Measurements from ENCODE around the gene ZNF43. TPM values are rescaled to one million over a fixed set of nuclear protein-coding genes. Genes with fewer than 3 reads are reported as not detected.
"Not testable (repeated sequence)": the region's sequence is repeated elsewhere in the genome, so short reads cannot be mapped to it uniquely, and the experiment has no call there.

Gene ZNF43
- total RNA-seq, 2 donors from 2014 or later, result 35.5 to 39.8 TPM

- DNase-seq (no peak), ATAC-seq (replicated peaks in 1 of 2) (peak; percentile 44 to 74)
- H3K9me3 Mint-ChIP-seq, result peaks cover 0 to 3% of the 10 kb centered on the region in 2 donors
- H3K4me3 Mint-ChIP-seq, result no peak overlapping the region
- H3K36me3 Mint-ChIP-seq (ENCODE audit: insufficient read depth in 2 of 2), result peaks cover 29 to 47% of the 10 kb centered on the region in 2 donors
- no peak overlapping the region for H3K27ac Mint-ChIP-seq
- H3K4me1 Mint-ChIP-seq (ENCODE audit: low read depth), result peaks cover 25% of the 10 kb centered on the region
- H3K27me3 Mint-ChIP-seq (ENCODE audit: low read depth), result no peaks in the 10 kb centered on the region
Observed at GRCh38 chr19:21841488-21842097, 5.6 kb upstream of the ZNF43 start.

- H3K4me3 Mint-ChIP-seq, result no peak overlapping the region
- peaks cover 27% of the 10 kb centered on the region for H3K4me1 Mint-ChIP-seq (ENCODE audit: low read depth)
- no peak for ATAC-seq (replicated peaks in 1 of 2)
- H3K9me3 Mint-ChIP-seq, result peaks cover 0 to 3% of the 10 kb centered on the region in 2 donors
- DNase-seq, result no peak
- no peaks in the 10 kb centered on the region for H3K27me3 Mint-ChIP-seq (ENCODE audit: low read depth)
- peaks cover 29 to 47% of the 10 kb centered on the region in 2 donors for H3K36me3 Mint-ChIP-seq (ENCODE audit: insufficient read depth in 2 of 2)
- H3K27ac Mint-ChIP-seq, result no peak overlapping the region
Observed at GRCh38 chr19:21841081-21841480, 5.1 kb upstream of the ZNF43 start.

GRCh38 chr19:21839976-21840375, 4.0 kb upstream of the ZNF43 start:
- no peak overlapping the region for H3K27ac Mint-ChIP-seq
- DNase-seq (no peak), ATAC-seq (replicated peaks in 1 of 2) (no peak)
- no peaks in the 10 kb centered on the region for H3K27me3 Mint-ChIP-seq (ENCODE audit: low read depth)
- H3K36me3 Mint-ChIP-seq (ENCODE audit: insufficient read depth in 2 of 2), result peaks cover 23 to 45% of the 10 kb centered on the region in 2 donors
- peaks cover 30% of the 10 kb centered on the region for H3K4me1 Mint-ChIP-seq (ENCODE audit: low read depth)
- peaks cover 0 to 3% of the 10 kb centered on the region in 2 donors for H3K9me3 Mint-ChIP-seq
- no peak overlapping the region for H3K4me3 Mint-ChIP-seq

- Mint-ChIP-seq H3K36me3 (ENCODE audit: insufficient read depth in 2 of 2) (peaks cover 28 to 50% of the 10 kb centered on the region in 2 donors), H3K27me3 (ENCODE audit: low read depth) (no peaks in the 10 kb centered on the region), H3K4me3 (no peak overlapping the region), H3K27ac (no peak overlapping the region), H3K4me1 (ENCODE audit: low read depth) (peaks cover 39% of the 10 kb centered on the region), H3K9me3 (peaks cover 0 to 3% of the 10 kb centered on the region in 2 donors)
- ATAC-seq (replicated peaks in 1 of 2) (no peak), DNase-seq (no peak)
Observed at GRCh38 chr19:21838646-21839045, 2.7 kb upstream of the ZNF43 start.

- Mint-ChIP-seq H3K4me3 (peak overlapping the region; percentile 99 to 100), H3K4me1 (ENCODE audit: low read depth) (peaks cover 45% of the 10 kb centered on the region), H3K36me3 (ENCODE audit: insufficient read depth in 2 of 2) (peaks cover 24 to 58% of the 10 kb centered on the region in 2 donors), H3K27me3 (ENCODE audit: low read depth) (no peaks in the 10 kb centered on the region), H3K27ac (peak overlapping the region; percentile 91), H3K9me3 (peaks cover 2 to 3% of the 10 kb centered on the region in 2 donors)
- ATAC-seq (replicated peaks in 1 of 2), result no peak
- DNase-seq, result no peak
Observed at GRCh38 chr19:21835429-21835809, 563 bp downstream of the ZNF43 start.

GRCh38 chr19:21833733-21834132, 2.2 kb downstream of the ZNF43 start:
- Mint-ChIP-seq H3K9me3 (peaks cover 5 to 6% of the 10 kb centered on the region in 2 donors), H3K36me3 (ENCODE audit: insufficient read depth in 2 of 2) (peaks cover 25 to 59% of the 10 kb centered on the region in 2 donors), H3K27ac (peak overlapping the region; percentile 65), H3K4me3 (peak overlapping the region; percentile 70 to 74), H3K27me3 (ENCODE audit: low read depth) (no peaks in the 10 kb centered on the region), H3K4me1 (ENCODE audit: low read depth) (peaks cover 50% of the 10 kb centered on the region)
- ATAC-seq (replicated peaks in 1 of 2) (no peak), DNase-seq (no peak)

- ATAC-seq (replicated peaks in 1 of 2), result no peak
- H3K9me3 Mint-ChIP-seq, result peaks cover 3 to 4% of the 10 kb centered on the region in 2 donors
- peaks cover 30 to 58% of the 10 kb centered on the region in 2 donors for H3K36me3 Mint-ChIP-seq (ENCODE audit: insufficient read depth in 2 of 2)
- H3K27ac Mint-ChIP-seq, result no peak overlapping the region
- no peak overlapping the region for H3K4me3 Mint-ChIP-seq
- no peak for DNase-seq
- H3K4me1 Mint-ChIP-seq (ENCODE audit: low read depth), result peaks cover 9% of the 10 kb centered on the region
- no peaks in the 10 kb centered on the region for H3K27me3 Mint-ChIP-seq (ENCODE audit: low read depth)
Observed at GRCh38 chr19:21824679-21825078, 11.3 kb downstream of the ZNF43 start.

- H3K4me1 Mint-ChIP-seq (ENCODE audit: low read depth), result peaks cover 6% of the 10 kb centered on the region
- DNase-seq, result no peak
- H3K27me3 Mint-ChIP-seq (ENCODE audit: low read depth), result no peaks in the 10 kb centered on the region
- peak overlapping the region; percentile 18 for H3K27ac Mint-ChIP-seq
- peak; percentile 74 to 78 for ATAC-seq (replicated peaks in 1 of 2)
- H3K9me3 Mint-ChIP-seq, result peaks cover 7 to 8% of the 10 kb centered on the region in 2 donors
- peaks cover 32 to 64% of the 10 kb centered on the region in 2 donors for H3K36me3 Mint-ChIP-seq (ENCODE audit: insufficient read depth in 2 of 2)
- H3K4me3 Mint-ChIP-seq, result no peak overlapping the region
Observed at GRCh38 chr19:21823224-21823623, 12.8 kb downstream of the ZNF43 start.

GRCh38 chr19:21812448-21812847, 23.5 kb downstream of the ZNF43 start:
- no peak for ATAC-seq (replicated peaks in 1 of 2)
- H3K27me3 Mint-ChIP-seq (ENCODE audit: low read depth), result no peaks in the 10 kb centered on the region
- peaks cover 45 to 82% of the 10 kb centered on the region in 2 donors for H3K36me3 Mint-ChIP-seq (ENCODE audit: insufficient read depth in 2 of 2)
- no peak for DNase-seq
- H3K4me3 Mint-ChIP-seq, result no peak overlapping the region
- no peaks in the 10 kb centered on the region for H3K4me1 Mint-ChIP-seq (ENCODE audit: low read depth)
- H3K27ac Mint-ChIP-seq, result no peak overlapping the region
- H3K9me3 Mint-ChIP-seq, result peaks cover 15 to 20% of the 10 kb centered on the region in 2 donors

GRCh38 chr19:21808400-21809000, 27.5 kb downstream of the ZNF43 start:
- not testable (repeated sequence) for H3K27ac Mint-ChIP-seq; ATAC-seq (replicated peaks in 1 of 2); DNase-seq; H3K4me1 Mint-ChIP-seq (ENCODE audit: low read depth); H3K27me3 Mint-ChIP-seq (ENCODE audit: low read depth); H3K4me3 Mint-ChIP-seq
- Mint-ChIP-seq H3K9me3 (peaks cover 12 to 17% of the 10 kb centered on the region in 2 donors), H3K36me3 (ENCODE audit: insufficient read depth in 2 of 2) (peaks cover 30 to 62% of the 10 kb centered on the region in 2 donors)

- H3K36me3 Mint-ChIP-seq (ENCODE audit: insufficient read depth in 2 of 2), result peaks cover 3 to 8% of the 10 kb centered on the region in 2 donors
- H3K27me3 Mint-ChIP-seq (ENCODE audit: low read depth), result no peaks in the 10 kb centered on the region
Observed at GRCh38 chr19:21789466-21790085, 46.4 kb downstream of the ZNF43 start.

GRCh38 chr19:21786936-21787335, 49.0 kb downstream of the ZNF43 start:
- Mint-ChIP-seq H3K27ac (no peak overlapping the region), H3K27me3 (ENCODE audit: low read depth) (no peaks in the 10 kb centered on the region), H3K36me3 (ENCODE audit: insufficient read depth in 2 of 2) (peaks cover 3 to 6% of the 10 kb centered on the region in 2 donors), H3K4me1 (ENCODE audit: low read depth) (no peaks in the 10 kb centered on the region), H3K4me3 (no peak overlapping the region), H3K9me3 (peaks cover 5 to 15% of the 10 kb centered on the region in 2 donors)
- ATAC-seq (replicated peaks in 1 of 2), result no peak
- no peak for DNase-seq

More at GRCh38 chr19:21789466-21790085, 46.4 kb downstream of the ZNF43 start:
- peaks cover 5 to 21% of the 10 kb centered on the region in 2 donors for H3K9me3 Mint-ChIP-seq
- H3K4me3 Mint-ChIP-seq, result no peak overlapping the region
- ATAC-seq (replicated peaks in 1 of 2) (no peak), DNase-seq (no peak)
- H3K4me1 Mint-ChIP-seq (ENCODE audit: low read depth), result no peaks in the 10 kb centered on the region
- H3K27ac Mint-ChIP-seq, result no peak overlapping the region

- H3K4me3 Mint-ChIP-seq; H3K9me3 Mint-ChIP-seq; H3K36me3 Mint-ChIP-seq (ENCODE audit: insufficient read depth in 2 of 2); H3K4me1 Mint-ChIP-seq (ENCODE audit: low read depth); H3K27me3 Mint-ChIP-seq (ENCODE audit: low read depth); DNase-seq; ATAC-seq (replicated peaks in 1 of 2); H3K27ac Mint-ChIP-seq: not testable (repeated sequence)
Observed at GRCh38 chr19:21775792-21776191, 60.2 kb downstream of the ZNF43 start.
